GM18520 (cell line): ENCODE data around the gene AFF2.
"Not testable (repeated sequence)": the region's sequence is repeated elsewhere in the genome, so short reads cannot be mapped to it uniquely, and the experiment has no call there.

ENCODE experiments used
- ATAC-seq: cut with Tn5 transposase; IDR thresholded peaks from one replicate; pipeline ENCODE4 v1.9.1; 2021; ENCODE audit not compliant: unreplicated experiment

Gene AFF2

DNA sequence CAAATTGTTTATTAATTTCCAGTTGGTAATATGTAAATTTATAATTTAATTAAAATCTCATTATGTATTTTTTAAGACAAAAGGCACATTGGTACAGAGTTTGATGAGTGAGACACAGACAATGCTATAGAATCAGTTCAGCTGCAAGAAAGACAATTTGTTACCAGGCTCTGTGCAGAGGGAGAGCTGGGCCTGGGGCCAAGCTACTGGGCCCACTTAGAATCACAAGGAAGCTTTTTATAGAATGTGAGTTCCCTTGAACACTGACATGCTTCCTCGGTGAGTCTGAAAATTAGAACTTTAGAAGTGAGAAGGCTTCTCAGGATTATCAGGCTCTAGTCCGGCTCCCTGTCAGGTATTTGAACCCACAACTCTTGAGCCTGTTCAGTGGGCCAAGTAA is 129.0 kb downstream of the AFF2 start:
- ATAC-seq, result no peak

DNA sequence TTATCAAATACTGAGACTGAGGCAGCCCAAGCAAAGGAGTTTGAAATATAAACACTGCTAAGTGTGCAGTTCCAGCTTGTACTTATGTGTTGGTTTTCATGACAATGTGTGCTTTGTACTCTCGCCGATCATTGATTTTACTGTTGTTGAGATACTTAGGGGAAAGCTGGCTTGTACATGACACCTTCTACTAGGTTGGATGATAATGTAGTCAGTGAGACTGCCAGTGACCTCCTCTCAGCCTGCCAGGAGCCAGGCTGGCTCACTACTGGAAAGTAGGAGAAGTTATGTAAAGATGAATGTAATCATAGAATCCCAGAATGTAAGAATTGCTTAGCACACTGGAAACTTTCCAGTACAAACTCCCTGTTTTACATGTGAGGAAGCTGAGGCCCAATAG is 132.0 kb downstream of the AFF2 start:
- ATAC-seq, result no peak

DNA sequence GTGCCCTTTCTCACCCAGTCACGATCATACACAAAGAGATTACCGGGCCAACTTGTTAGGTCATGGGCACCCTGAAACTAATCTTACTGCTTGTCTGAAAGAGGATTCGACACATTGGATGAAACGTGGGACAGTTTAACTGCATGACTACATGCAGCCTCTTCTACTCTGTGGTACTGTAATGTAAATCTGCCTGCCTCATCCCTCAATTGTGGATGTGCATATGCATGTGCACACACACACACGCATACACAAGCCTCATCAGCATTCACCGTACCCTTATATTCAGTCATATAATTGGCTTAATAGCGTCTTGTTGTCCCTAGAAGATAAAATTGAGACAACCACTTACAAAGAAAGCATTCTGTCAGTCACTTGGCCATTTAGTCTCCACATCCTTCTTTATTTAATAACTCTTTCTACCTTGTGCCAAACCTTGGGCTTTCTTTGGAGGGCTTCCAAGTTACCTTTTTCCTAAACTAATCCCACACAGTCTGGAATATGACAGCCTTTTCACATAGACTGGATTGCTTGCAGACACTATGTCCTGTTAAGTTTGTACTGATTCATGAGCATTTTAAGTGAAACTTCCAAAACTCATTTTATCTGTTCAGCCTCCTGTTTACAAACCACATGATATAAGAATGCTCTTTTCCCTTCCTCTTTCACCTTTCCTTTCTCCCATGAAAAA is 132.9 kb downstream of the AFF2 start:
- no peak for ATAC-seq

DNA sequence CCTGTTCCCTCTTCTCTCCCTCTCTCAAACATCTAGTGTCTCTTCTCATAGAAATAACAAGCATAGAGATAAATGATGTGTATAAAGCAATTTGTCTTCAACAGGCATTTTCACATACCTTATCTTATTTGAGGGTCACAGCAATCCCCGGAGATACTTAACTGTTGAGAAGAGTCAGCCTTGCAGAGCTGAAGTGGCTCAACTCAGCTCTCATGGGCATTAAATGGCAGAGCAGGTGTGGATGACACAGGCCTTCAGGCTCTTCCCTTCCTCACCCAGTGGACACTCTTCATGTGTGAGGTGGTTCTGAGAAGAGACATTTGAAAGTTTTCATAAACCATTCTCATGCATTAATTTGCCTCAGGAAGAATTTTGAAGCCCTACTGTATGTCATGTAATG is 134.2 kb downstream of the AFF2 start:
- ATAC-seq, result no peak

DNA sequence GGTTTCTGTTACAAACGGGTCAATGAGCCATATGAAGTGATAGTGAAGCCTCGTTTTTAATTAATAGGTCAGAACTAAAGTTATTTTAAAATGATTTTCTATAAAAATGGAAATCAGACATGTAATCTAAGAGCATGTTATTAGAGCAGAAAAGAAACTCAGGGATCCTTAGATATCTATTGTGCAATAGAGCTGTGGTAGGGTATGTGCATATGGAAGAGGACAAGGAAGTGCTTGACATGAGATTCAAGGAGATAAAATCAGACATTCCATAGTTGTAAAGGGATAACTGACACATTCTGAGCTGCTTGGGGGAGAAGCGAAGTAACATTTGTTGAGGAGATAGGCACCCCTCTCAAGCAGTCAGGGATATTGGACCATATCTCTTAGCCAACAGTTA is 143.0 kb downstream of the AFF2 start:
- ATAC-seq, result no peak

DNA sequence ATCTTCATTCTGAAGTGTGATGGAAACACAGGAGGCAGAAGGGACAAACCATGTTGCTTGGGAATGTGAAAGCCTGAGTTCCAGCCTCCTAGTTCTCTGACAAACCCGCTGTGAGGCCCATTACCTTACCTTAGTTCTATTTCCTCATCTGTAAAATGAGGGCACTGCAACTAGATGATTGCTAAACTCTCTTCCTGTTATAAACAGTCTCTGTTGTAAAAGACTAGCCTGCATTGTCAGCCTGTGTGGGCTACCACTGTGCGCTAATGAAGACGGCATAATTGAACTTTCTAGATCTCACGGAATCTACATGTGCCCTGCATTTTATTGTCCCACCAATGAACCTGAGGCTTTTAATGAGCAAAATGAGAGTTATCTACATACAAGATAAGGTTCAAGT is 147.2 kb downstream of the AFF2 start:
- ATAC-seq, result no peak

DNA sequence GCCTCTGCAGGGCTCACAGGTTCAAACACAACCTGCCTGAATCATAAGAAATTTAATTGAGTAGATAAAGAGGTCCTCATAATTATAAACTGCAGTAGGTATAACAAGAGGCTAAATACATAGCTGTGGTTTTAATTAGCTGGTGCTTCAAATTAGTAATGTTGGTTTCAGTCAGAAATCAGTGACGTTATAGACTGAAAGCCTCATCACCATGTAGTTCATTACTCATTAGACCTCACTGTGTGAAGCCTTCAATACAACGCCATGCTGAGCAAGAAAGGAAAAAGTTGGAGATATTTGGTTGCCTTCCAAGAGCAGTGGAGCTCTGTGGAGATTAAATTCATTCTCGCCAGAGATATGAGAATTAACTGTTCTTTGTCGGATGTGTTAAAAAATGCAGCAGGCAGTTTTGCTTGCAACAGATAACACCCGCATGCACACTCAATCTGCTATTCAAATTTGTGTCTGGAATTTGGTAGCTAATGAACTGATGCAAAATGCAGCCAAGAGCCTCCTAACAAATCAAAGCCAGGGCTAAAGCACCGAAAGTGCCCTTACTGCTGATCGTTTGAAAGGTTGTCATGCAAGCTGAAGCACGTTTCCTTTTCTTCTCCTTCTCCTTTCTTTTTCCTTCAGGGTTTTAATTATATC is 148.9 kb downstream of the AFF2 start:
- ATAC-seq, result no peak

DNA sequence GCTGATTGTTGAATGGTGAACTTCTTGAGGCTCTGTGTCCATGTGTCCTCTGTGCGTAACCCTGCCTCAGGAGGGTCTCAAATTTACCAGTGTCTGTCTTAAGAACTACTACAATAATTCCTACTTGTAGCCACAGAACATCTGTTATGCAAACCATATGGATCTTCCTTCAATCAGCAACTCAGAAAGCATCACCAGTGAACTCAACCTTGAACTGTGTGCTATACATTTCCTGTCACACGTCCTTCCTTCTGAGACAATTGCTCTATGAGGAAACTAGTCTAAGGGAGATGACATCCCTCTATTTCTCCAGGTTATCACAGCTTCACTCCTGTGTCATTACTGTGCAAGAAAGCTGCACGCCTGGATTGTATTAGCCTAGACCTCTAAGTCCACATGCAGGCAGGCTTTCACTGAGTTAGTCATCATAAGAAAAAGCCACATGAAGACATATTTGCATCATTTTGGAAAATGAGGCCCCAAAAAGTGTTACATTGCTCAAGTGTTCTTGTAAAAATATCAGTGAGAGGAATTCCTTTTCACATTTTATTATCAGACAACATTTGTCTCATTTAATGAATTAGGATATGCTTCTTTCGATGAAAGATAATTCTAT is 157.8 kb downstream of the AFF2 start:
- ATAC-seq, result no peak

DNA sequence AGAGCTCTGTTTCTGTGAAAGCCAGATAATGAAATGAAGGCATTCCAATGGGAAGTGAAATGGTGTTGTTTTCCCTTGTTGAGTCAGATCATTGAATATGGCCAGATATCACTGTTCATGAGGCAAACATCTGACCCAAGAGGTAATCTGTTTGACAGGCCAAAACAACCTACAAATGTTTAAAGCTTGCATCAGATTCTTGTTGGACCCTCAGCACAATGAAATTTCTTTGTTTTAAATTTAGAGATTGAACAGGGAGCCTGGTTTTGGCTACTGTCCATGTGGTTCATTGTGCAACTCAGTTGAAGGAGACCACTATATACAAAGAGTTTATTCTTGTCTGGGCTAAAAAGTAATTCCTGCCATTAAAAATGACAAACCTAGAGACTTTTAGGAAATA is 159.1 kb downstream of the AFF2 start:
- no peak for ATAC-seq

DNA sequence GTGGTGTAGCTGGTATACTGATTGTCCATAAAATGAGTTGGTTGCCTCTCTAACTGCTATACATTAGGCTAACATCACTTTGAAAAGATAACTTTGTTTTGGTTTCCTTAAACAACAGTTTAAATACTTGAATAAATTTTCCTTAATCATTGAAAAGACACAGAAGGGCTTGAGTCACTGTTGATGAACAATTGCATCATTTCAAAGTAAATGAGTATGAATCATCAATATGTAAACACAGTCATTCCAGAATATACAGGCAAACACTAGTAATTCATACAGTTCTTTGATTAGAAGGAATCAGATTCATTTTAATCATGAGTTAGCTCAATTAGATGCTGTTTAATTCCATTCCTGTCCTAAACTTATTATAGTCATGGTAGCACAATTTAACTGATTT is 160.6 kb downstream of the AFF2 start:
- no peak for ATAC-seq

DNA sequence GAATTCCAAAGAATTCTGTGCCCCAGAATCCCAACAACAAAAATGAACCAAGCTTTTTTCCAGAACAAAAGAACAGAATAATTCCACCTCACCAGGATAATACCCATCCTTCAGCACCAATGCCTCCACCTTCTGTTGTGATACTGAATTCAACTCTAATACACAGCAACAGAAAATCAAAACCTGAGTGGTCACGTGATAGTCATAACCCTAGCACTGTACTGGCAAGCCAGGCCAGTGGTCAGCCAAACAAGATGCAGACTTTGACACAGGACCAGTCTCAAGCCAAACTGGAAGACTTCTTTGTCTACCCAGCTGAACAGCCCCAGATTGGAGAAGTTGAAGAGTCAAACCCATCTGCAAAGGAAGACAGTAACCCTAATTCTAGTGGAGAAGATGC is 161.6 kb downstream of the AFF2 start:
- ATAC-seq, result no peak

DNA sequence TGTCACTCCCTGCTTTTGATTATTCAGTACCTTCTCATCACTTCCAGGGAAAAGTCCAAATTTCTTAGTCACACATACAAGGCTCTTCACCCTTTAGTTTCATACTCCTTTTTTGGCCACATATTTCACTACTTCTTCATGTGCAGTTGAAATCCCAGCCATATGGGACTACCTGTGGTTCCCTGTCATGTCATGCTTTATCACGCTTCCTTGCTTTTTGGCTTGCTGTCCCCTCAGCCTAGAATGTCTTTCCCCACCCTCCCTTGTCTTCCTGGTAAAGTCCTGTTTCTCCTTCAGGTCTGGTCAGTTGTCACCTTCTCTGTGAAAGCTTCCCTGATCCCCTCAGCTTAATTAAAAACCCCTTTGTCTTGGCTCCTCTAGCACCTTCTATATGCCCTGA is 163.8 kb downstream of the AFF2 start:
- no peak for ATAC-seq

DNA sequence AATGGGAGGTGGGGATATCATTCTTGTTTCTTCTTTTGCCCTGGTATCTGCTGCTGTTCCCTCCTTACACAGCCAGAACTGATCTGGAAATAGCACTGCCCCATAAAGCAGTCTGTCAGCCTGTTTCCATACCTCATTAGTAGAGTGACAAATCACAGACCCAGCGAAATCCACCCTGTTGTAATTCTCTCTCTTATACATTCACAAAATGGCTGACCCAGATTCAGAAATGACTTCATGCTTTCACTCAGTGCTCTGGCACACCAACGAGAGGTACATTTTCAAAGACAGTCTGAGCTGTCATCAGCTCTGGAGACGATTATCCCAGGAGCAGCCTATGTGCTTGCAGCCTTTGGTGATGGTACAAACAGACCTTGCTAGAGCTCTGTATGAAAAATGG is 164.6 kb downstream of the AFF2 start:
- no peak for ATAC-seq

DNA sequence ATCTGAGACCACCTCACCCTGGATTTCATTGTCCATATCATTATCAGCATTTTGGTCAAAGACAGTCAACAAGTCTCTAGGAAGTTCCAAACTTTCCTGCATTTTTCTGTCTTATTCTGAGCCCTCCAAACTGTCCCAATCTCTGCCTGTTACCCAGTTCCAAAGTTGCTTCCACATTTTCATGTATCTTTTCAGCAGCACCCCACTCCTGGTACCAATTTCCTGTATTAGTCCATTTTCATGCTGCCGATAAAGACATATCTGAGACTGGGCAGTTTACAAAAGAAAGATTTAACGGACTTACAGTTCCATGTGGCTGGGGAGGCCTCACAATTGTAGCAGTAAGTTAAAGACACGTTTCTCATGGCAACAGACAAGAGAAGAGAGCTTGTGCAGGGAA is 168.8 kb downstream of the AFF2 start:
- not testable (repeated sequence) for ATAC-seq

DNA sequence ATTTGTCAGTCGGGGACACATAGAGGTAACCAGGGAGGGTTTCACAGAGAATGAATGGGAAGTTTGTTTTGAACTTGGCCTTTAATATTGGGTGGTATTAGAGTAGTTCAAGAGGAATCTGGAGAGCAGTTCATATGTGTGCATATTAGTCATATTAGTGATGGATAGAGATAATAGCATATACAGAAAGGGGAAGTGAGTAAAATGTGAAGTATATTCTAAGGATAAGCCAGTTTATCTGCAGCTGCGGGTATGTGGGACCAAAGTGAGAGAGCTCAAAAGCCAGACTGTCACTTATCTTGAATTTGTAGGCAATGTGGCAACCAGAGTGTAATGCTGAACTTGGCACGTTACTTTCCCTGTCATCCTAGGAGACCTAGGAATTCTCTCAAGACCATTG is 169.9 kb downstream of the AFF2 start:
- ATAC-seq, result no peak

DNA sequence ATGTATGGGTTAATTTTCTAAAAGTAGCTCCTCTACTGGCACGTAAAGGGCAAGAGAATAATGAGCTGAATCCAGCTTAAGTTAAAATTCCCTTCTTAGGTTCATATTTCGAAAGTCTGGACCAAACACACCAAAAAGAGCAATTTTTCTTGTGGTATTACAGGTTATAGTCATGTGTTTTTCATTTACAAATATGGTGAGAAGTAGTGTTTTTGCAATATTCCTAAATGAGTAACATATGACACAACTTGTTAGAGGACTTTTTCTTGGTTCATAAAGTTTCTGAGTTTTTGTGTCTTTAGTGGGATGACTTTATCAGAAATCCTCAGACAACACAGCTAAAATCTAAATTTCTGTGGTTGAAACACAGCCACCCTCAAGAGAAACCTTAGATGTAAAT is 172.1 kb downstream of the AFF2 start:
- no peak for ATAC-seq

DNA sequence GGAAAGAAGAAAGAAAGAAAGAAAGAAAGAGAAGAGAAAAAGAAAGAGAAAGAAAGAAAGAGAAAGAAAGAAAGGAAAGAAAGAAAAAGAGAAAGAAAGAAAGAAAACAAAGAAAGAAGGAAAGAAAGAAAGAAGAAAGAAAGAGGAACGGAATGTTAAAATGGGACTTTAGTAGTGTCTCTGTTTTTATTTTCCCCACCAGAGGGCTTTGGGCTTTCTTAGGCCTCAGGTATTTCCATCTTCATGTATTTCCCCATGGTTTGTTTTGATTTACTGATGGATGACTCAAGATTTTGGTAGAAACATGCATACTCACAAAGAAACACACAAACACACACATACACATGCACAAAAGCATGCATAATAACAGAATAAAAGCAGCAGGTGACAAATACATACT is 181.2 kb downstream of the AFF2 start:
- no peak for ATAC-seq

DNA sequence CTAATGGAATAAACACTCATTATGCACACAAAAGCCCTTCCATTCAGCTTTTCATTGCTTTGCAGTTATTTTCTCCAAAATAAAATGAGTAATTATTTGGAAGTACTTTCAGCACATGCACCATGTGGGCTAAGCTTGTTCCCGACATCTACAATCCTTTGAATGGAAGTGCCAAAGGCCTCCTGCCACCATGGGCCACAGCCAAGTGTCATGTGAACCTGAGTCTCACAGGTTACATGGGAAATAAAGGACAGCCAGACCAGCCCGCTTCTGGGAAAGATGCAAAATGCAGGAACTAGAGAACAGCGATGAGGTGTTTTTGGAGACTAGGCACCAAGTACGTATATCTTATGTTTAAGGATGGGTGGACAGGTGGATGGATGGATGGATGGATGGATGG is 181.8 kb downstream of the AFF2 start:
- ATAC-seq, result no peak

DNA sequence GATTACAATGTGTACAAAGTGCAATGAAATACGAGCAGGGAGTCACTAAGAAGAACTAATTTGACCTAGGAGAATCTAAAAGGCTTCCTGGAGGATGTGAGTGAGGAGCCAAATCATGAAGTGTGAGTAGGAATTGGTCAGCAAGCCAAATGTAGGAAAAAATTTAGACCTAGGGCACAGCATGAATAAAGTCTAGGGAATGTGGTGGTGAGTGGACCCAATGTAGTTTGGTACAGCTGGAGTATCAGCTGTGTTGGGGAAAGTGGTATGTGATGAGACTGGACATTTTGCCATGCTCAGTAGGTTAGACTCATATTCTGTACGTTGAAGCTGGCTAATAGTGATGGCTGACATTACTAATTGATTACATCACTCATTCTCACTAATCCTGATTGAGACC is 191.0 kb downstream of the AFF2 start:
- no peak for ATAC-seq

DNA sequence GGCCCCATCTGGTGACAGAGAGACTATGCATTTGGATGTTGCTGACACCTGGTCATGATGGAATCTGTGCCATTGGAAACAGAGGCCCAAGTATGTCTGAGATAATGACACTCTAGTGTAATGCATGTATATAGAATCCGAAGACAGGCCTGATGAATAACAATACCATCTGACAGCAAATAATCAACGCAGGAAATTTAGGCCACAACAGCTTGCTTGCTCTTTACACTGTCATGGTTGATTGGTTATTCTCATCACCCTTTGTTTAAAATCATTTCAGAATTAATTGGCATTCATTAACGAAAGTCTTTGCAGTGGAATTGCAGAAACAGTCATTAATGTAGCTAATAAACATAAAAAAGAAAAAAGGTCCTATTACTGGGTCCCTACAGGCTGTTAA is 194.8 kb downstream of the AFF2 start:
- ATAC-seq, result no peak

DNA sequence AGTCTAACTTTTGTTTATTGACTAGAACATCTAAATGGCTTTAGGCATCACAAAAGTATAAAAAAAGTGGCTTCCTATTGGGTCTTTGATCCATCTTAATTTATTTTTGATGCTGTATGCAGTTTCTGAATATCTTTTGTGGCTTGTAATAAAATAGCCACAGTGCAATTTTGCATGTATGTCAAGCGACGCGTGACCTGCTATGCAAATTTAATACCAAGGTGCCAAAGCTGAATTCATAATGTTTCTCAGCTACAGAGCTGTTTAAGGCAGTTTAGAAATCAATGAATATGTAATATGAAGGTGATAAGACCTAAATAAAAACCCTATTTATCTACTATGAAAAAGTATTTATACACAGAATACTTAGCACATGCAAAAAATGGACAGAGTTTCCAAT is 197.8 kb downstream of the AFF2 start:
- no peak for ATAC-seq

DNA sequence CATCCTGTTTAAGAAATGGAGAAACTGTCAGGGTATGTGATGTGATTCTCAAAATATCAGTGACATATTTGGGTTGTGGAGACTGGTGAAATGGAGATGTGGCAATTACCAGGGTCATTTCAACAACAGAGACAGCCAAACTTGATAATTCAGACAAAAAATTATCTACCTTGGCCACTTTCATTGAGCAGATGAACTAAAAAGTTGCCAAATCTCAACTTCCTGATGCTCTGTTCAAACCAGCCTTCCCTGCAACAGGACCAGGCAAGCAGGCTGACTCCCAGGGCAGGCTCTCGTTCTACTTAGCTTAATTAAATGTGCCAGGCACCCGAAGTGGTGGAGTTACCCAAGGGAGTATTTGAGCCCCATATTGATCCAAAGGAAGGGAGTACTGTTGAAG is 199.6 kb downstream of the AFF2 start:
- ATAC-seq, result no peak

DNA sequence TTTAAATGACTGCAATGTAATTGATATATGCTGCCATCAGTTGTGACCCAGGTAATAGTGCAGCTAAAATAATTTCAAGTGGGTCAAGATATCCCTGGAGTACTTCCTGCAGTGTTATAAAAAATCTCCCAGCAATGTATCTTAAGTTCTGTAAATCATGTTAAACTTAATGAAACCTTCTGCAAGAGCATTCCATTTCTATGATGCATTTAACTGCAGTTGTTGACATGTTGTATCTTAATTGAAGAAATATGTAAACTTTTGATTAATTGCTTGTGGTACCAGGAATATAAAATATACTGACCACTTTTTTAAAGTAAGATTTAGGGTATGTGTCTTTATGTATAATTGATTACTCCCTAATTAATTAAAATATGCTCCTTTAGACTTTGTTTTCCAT is 213.6 kb downstream of the AFF2 start:
- ATAC-seq, result no peak
